ENCODE results near the gene ANKMY1. TPM values are rescaled to one million over a fixed set of nuclear protein-coding genes. Genes with fewer than 3 reads are reported as not detected.

ANKMY1 gene
- total RNA-seq, 1 donor from 2014 or later: 13.0 TPM

GRCh38 chr2:240501531-240501991 is 56.2 kb downstream of the ANKMY1 start:
- H3K4me1 Mint-ChIP-seq: no peaks in the 10 kb centered on the region
- H3K36me3 Mint-ChIP-seq (ENCODE audit: low read depth): peaks cover 5% of the 10 kb centered on the region
- no peak for TF ChIP-seq CTCF (conservative IDR thresholded peaks at IDR 0.05)
- H3K4me3 Mint-ChIP-seq: no peak overlapping the region
- H3K9me3 Mint-ChIP-seq: no peaks in the 10 kb centered on the region
- no peak for DNase-seq (ENCODE audit: low read depth, low spot score)
- H3K27ac Mint-ChIP-seq (ENCODE audit: unreplicated experiment): no peak overlapping the region
- no peaks in the 10 kb centered on the region for H3K27me3 Mint-ChIP-seq (ENCODE audit: low read depth)

- Mint-ChIP-seq H3K4me1 (no peaks in the 10 kb centered on the region), H3K9me3 (no peaks in the 10 kb centered on the region), H3K4me3 (no peak overlapping the region), H3K27me3 (ENCODE audit: low read depth) (no peaks in the 10 kb centered on the region), H3K27ac (ENCODE audit: unreplicated experiment) (no peak overlapping the region), H3K36me3 (ENCODE audit: low read depth) (peaks cover 10% of the 10 kb centered on the region)
- DNase-seq (ENCODE audit: low read depth, low spot score): no peak
- no peak for TF ChIP-seq CTCF (conservative IDR thresholded peaks at IDR 0.05)
Observed at GRCh38 chr2:240500561-240501423, 57.0 kb downstream of the ANKMY1 start.

- no peaks in the 10 kb centered on the region for H3K27me3 Mint-ChIP-seq (ENCODE audit: low read depth)
- H3K27ac Mint-ChIP-seq (ENCODE audit: unreplicated experiment): no peak overlapping the region
- TF ChIP-seq CTCF (conservative IDR thresholded peaks at IDR 0.05): no peak
- H3K4me3 Mint-ChIP-seq: no peak overlapping the region
- no peaks in the 10 kb centered on the region for H3K4me1 Mint-ChIP-seq
- peaks cover 16% of the 10 kb centered on the region for H3K36me3 Mint-ChIP-seq (ENCODE audit: low read depth)
- no peaks in the 10 kb centered on the region for H3K9me3 Mint-ChIP-seq
- no peak for DNase-seq (ENCODE audit: low read depth, low spot score)
Observed at GRCh38 chr2:240499309-240500301, 58.2 kb downstream of the ANKMY1 start.

- H3K27ac Mint-ChIP-seq (ENCODE audit: unreplicated experiment): no peak overlapping the region
- TF ChIP-seq CTCF (conservative IDR thresholded peaks at IDR 0.05): no peak
- no peak for DNase-seq (ENCODE audit: low read depth, low spot score)
- H3K36me3 Mint-ChIP-seq (ENCODE audit: low read depth): peaks cover 16% of the 10 kb centered on the region
- no peaks in the 10 kb centered on the region for H3K4me1 Mint-ChIP-seq
- no peaks in the 10 kb centered on the region for H3K27me3 Mint-ChIP-seq (ENCODE audit: low read depth)
- no peaks in the 10 kb centered on the region for H3K9me3 Mint-ChIP-seq
- no peak overlapping the region for H3K4me3 Mint-ChIP-seq
Observed at GRCh38 chr2:240498958-240499260, 58.9 kb downstream of the ANKMY1 start.

- H3K9me3 Mint-ChIP-seq: peaks cover 3% of the 10 kb centered on the region
- no peak for DNase-seq (ENCODE audit: low read depth, low spot score)
- H3K4me1 Mint-ChIP-seq: no peaks in the 10 kb centered on the region
- H3K27me3 Mint-ChIP-seq (ENCODE audit: low read depth): no peaks in the 10 kb centered on the region
- no peak for TF ChIP-seq CTCF (conservative IDR thresholded peaks at IDR 0.05)
- H3K4me3 Mint-ChIP-seq: no peak overlapping the region
- H3K27ac Mint-ChIP-seq (ENCODE audit: unreplicated experiment): no peak overlapping the region
- H3K36me3 Mint-ChIP-seq (ENCODE audit: low read depth): peaks cover 21% of the 10 kb centered on the region
Observed at GRCh38 chr2:240498171-240498957, 59.4 kb downstream of the ANKMY1 start.

Data from neural crest cell (in vitro differentiated cells).